Measurements from ENCODE around the gene IL13RA1. TPM values are rescaled to one million over a fixed set of nuclear protein-coding genes. Genes with fewer than 3 reads are reported as not detected.

The IL13RA1 gene
- total RNA-seq, 1 experiment from 2014 or later = 14.4 TPM

DNA sequence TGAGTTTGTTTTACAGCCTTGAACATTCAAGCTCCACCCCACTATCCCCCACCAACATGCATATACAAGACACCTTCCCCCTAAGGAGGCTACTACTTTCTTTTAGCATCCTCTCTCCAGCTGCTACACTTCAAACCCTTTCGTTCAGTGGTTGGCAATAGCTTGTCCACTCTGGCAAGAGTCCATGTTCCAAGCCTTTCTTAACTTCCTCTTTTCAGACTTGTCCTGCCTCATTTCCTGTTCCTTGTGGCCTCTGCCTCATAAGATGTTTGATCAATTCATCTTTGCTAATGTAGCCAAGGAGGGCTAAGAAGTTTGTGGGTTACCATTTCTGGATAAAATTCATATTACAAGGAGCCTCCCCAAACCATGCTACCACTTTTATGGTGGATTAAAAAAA, 75.5 kb downstream of the IL13RA1 start:
- Histone ChIP-seq H2BK5ac (ENCODE audit: insufficient read length, low read length) (no peak overlapping the region), H3T11ph (ENCODE audit: low read length) (no peak overlapping the region), H3K14ac (ENCODE audit: insufficient read depth, low read length) (no peak overlapping the region), H3K27ac (ENCODE audit: insufficient read length, low read depth, low read length) (no peak overlapping the region), H3K56ac (ENCODE audit: insufficient read length, low read depth, low read length) (no peak overlapping the region), H3K4me1 (ENCODE audit: insufficient read depth, low read length) (no peaks in the 10 kb centered on the region), H3K9ac (ENCODE audit: extremely low read depth, insufficient read length, low read length) (no peak overlapping the region), H2BK15ac (ENCODE audit: low read depth, low read length) (no peak overlapping the region), H3K23me2 (ENCODE audit: insufficient read length, low read depth, low read length, poor library complexity, severe bottlenecking) (no peaks in the 10 kb centered on the region), H2BK20ac (ENCODE audit: low read depth, low read length, poor library complexity, severe bottlenecking) (no peak overlapping the region), H2AK5ac (ENCODE audit: insufficient read length, low read length) (no peak overlapping the region), H4K5ac (ENCODE audit: insufficient read length, low read depth, low read length) (no peak overlapping the region), H4K20me1 (ENCODE audit: control insufficient read depth, insufficient read depth, insufficient read length) (no peaks in the 10 kb centered on the region), H3K79me2 (ENCODE audit: insufficient read depth, low read length) (no peaks in the 10 kb centered on the region), H2BK12ac (ENCODE audit: insufficient read length, low read depth, low read length) (no peak overlapping the region), H3K27me3 (ENCODE audit: insufficient read depth, low read length) (no peaks in the 10 kb centered on the region), H3K4me2 (ENCODE audit: insufficient read depth, insufficient read length, low read length) (no peak overlapping the region), H3K4ac (ENCODE audit: low read depth, low read length) (no peak overlapping the region), H3K18ac (ENCODE audit: insufficient read length, low read depth, low read length) (no peak overlapping the region), H2AFZ (ENCODE audit: low read length) (no peak overlapping the region), H2BK120ac (ENCODE audit: low read depth, low read length, poor library complexity, severe bottlenecking) (no peak overlapping the region), H3K9me3 (ENCODE audit: control insufficient read depth, low read depth, low read length) (peaks cover 21% of the 10 kb centered on the region), H3K79me1 (ENCODE audit: insufficient read depth, low read depth, low read length, poor library complexity, severe bottlenecking) (no peaks in the 10 kb centered on the region), H4K91ac (ENCODE audit: insufficient read length, low read depth, low read length) (no peak overlapping the region), H4K8ac (replicated peaks; ENCODE audit: insufficient read length, low read depth, low read length) (no peak overlapping the region), H3K23ac (ENCODE audit: insufficient read length, low read depth, low read length) (no peak overlapping the region)
- TF ChIP-seq CTCF (conservative IDR thresholded peaks at IDR 0.05) = no peak
- no peak overlapping the region for H3K4me3 Mint-ChIP-seq
- no peaks in the 10 kb centered on the region for H3K4me1 Mint-ChIP-seq
- peaks cover 2 to 9% (median 6%) of the 10 kb centered on the region in 3 experiments; a peak in 4 of 7 replicates for H3K36me3 Mint-ChIP-seq (ENCODE audit: insufficient read depth in 1 of 3, low read depth in 3 of 3)
- no peak for DNase-seq
- peaks cover 15 to 70% of the 10 kb centered on the region in 2 experiments for H3K9me3 Mint-ChIP-seq
- WGBS (ENCODE audit: extremely low coverage, insufficient read length, low lambda C conversion rate) = no CpG with 5 or more reads among the region's 1 CpG
- H3K27me3 Mint-ChIP-seq (ENCODE audit: low read depth) = no peaks in the 10 kb centered on the region; the same call in none of the 2 replicates
- H3K27ac Mint-ChIP-seq = no peak overlapping the region

Data from H9 (cell line).